Anterior cingulate cortex (tissue), 58 donors: ENCODE data around the gene DXO.

Experiments
- DNase-seq, 58 donors: peaks; one replicate each; lab custom pipeline; 2025; lab: John Stamatoyannopoulos, UW

DXO gene

DNA sequence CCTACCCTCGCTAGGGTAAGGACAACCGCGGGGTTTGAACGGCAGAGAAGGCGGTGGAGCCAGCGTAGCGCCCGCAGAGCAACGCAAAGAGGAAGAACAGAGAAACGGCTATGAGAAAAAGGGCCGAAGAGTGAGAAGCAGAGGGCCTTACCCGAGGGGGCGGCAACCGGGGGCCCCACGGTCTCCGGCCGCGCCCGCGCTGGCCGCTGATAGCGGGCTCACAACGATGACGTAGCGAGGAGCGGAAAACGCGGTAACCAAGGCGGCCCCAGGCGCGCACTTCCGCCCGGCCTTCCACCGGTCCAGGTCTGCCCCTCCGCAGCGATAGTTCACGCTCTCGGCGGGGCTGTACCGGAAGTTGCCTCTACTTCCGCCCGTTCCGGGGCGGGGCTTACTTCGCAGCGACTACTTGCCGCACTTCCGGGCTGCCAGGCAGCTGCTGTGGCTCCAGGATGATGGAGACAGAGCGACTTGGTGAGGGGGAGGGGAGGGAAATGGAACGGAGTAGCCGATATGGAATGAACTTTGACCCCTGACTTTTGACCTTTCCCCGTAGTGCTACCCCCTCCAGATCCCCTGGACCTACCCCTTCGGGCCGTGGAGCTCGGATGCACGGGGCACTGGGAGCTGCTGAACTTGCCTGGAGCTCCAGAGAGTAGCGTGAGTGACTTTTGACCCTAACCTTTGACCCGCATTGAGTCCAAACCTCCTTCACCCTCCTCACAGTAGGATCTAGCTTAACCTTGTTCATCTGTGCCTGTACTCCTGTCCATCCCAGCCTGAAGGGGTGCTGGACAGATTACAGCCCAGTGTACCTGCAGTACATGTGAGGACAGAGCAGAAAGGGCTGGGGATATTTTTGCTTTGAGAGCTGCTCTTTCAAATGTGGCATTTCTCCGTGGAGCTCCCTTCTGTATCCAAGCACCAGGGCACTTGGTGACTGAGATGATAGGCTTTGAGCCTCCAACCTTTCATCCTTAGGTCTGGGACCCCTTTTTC is 12.9 kb downstream of the DXO start, which contains the start of the genes NELFE and SKIC2:
TSS of gene NELFE (minus strand) at position 231 of the 999 bp plus-strand sequence. CDS start 525 bp downstream, outside the sequence.
TSS of gene SKIC2 (plus strand) at position 435 of the 999 bp plus-strand sequence. CDS start at position 453, 18 bp downstream.
- peak; percentile 77 to 99 (median 97) for DNase-seq

- DNase-seq, result no peak
Measured at GRCh38 chr6:31958412-31958740, 13.6 kb downstream of the DXO start.

- DNase-seq, result no peak
Measured at GRCh38 chr6:31956796-31957195, 15.1 kb downstream of the DXO start.

DNA sequence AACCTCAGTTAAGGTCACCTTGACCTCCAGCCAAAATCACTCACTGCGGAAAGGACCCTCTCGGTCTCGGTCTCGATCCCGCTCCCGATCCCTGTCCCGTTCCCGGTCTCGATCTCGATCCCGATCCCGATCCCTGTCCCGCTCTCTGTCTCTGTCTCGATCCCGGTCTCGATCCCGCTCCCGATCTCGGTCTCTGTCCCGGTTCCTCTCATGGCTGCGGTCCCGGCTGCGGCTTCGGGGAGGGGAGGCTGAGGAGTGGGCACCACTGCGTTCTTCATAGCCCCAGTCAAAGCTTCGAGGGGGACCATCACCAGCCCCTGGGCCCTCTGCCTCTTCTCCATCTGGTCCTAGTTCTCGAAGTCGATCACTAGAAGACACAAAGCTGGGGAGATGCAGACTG is 17.4 kb downstream of the DXO start:
- DNase-seq, result no peak

DNA sequence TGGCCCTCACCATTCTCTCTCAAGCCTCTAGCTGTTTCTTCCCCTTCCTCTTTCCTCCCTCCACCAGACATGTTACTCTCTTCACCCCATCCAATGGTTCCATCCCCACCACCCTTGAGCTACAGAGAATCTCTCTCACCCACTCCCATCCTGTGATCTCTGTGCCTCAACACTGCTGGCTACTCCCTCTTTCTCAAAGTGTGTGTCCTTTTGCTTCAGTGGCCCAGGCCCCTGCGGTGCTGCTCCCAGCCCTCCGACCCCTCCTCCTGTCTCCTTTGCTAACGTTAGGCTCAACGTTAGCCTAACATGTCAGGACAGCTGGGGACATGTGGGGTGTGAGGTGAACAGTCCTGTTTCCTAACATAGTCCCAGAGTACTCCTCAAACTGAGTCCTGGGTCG is 19.0 kb downstream of the DXO start:
- no peak for DNase-seq

- DNase-seq, result peak in 28 of 58 donors; percentile 2 to 64 (median 13)
Measured at GRCh38 chr6:31952140-31952805, 19.7 kb downstream of the DXO start.

GRCh38 chr6:31949926-31950548 is 21.9 kb downstream of the DXO start:
- DNase-seq, result no peak

- no peak for DNase-seq
Measured at GRCh38 chr6:31948753-31949413, 23.1 kb downstream of the DXO start.

- DNase-seq, result no peak
Measured at GRCh38 chr6:31948306-31948705, 23.6 kb downstream of the DXO start.

DNA sequence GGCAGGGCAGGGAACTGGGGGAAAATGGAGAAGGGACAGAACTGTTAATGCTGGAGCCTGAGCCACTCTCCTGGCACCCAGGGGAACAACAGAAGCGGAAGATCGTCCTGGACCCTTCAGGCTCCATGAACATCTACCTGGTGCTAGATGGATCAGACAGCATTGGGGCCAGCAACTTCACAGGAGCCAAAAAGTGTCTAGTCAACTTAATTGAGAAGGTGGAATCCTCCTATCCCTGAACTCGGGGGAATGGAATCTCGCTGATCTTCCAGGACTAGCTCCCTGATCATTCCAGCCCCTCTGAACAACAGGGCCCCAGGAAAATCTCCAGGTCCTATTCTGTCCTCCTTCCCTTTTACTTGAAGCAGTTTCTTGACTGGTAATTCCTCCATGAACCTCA is 24.1 kb downstream of the DXO start:
- no peak for DNase-seq

GRCh38 chr6:31947070-31947675 is 24.8 kb downstream of the DXO start:
- DNase-seq, result no peak

DNA sequence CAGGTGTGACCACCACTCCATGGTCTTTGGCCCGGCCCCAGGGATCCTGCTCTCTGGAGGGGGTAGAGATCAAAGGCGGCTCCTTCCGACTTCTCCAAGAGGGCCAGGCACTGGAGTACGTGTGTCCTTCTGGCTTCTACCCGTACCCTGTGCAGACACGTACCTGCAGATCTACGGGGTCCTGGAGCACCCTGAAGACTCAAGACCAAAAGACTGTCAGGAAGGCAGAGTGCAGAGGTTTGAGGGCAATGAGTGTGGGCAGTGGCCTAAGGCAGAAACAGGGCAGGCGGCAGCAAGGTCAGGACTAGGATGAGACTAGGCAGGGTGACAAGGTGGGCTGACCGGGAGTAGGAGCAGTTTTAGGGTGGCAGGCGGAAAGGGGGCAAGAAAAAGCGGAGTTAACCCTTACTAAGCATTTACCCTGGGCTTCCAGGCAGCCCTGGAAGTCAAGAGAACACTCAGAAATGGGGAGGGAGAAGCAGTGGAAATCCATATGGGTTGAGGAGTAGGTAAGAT is 25.5 kb downstream of the DXO start:
- DNase-seq, result no peak

DNA sequence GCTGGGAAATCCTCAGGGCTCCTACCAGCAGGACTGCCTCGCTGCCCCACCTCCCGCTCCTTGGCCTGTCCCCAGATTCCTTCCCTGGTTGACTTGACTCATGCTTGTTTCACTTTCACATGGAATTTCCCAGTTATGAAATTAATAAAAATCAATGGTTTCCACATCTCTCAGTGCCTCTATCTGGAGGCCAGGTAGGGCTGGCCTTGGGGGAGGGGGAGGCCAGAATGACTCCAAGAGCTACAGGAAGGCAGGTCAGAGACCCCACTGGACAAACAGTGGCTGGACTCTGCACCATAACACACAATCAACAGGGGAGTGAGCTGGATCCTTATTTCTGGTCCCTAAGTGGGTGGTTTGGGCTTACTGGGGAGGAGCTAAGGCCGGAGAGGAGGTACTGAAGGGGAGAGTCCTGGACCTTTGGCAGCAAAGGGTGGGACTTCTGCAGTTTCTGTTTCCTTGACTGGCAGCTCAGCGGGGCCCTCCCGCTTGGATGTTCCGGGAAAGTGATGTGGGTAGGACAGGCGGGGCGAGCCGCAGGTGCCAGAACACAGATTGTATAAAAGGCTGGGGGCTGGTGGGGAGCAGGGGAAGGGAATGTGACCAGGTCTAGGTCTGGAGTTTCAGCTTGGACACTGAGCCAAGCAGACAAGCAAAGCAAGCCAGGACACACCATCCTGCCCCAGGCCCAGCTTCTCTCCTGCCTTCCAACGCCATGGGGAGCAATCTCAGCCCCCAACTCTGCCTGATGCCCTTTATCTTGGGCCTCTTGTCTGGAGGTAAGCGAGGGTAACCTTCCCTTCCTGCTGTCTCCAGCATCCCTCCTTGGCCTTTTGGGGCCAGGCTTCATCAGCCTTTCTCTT is 26.2 kb downstream of the DXO start, which contains the start of gene CFB:
TSS of gene CFB (plus strand) at position 589 of the 863 bp plus-strand sequence. CDS start at position 716, 127 bp downstream.
- DNase-seq, result no peak

- DNase-seq, result no peak
Measured at GRCh38 chr6:31945154-31945506, 26.8 kb downstream of the DXO start.

DNA sequence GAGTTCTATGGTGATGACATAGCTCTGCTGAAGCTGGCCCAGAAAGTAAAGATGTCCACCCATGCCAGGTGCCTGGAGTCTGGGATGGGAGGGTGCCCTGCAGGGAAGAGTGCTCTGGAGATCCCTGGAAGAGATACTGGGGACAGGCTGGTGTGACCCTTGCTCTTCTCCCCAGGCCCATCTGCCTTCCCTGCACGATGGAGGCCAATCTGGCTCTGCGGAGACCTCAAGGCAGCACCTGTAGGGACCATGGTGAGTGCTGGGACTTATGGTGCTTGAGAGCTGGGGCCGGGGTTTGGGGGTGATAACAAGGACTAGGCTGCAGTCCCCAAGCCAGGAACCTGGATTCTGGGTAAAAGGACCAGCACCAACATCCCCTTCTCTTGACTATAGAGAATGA is 28.2 kb downstream of the DXO start:
- no peak for DNase-seq

GRCh38 chr6:31940256-31940664 is 31.7 kb downstream of the DXO start:
- DNase-seq, result no peak

DNA sequence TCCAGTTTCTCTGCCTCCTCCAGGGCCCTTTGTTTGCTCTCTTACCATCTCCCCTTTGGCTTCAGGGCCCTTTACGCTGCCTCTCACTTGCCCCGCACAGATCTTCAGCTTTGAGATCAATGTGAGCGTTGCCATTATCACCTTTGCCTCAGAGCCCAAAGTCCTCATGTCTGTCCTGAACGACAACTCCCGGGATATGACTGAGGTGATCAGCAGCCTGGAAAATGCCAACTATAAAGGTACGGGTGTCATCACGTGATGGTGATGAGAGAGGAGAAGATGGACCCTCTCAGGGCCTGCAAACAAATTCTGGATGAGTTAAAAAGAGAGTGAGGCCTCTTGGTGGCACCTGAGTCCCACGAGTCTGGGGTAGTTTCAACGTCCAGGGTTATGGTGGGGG is 36.1 kb downstream of the DXO start:
- no peak for DNase-seq

DNA sequence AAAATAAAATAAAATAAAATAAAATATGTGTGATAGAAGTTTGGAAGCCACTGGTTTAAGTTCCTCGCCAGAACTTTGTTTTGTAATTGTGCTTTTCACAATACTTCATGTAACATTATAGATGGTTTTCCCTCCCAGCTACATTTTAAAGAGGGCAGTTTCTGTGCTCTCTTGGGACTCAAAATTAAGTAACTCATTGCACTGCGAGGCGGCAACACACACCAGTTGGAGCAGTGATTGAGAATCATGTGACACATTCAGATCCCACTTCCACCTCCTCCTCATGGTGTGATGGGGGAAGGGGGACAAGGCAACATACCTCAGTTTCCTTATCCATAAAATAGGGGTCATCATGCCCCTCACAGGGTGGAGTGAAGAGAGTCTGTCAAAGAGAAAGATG is 36.9 kb downstream of the DXO start:
- no peak for DNase-seq

DNA sequence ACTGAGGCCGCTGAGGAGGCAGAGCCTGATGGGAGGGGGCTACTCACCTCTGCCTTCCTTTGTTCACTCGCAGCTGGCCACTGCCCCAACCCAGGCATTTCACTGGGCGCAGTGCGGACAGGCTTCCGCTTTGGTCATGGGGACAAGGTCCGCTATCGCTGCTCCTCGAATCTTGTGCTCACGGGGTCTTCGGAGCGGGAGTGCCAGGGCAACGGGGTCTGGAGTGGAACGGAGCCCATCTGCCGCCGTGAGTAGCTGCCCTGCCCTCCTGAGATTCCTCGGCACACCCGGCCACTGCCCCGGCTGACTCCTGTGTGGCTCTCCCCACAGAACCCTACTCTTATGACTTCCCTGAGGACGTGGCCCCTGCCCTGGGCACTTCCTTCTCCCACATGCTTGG is 38.4 kb downstream of the DXO start:
- DNase-seq, result no peak
